ENCODE measurements around the gene TPCN2.

- TF ChIP-seq ZFP3 (CRISPR knock-in tag; IDR thresholded peaks at IDR 0.05) (no peak), POU6F1 (CRISPR knock-in tag; IDR thresholded peaks at IDR 0.05; ENCODE audit: borderline replicate concordance, low read depth) (no peak), TSHZ2 (CRISPR knock-in tag; IDR thresholded peaks at IDR 0.05) (no peak), PATZ1 (CRISPR knock-in tag; IDR thresholded peaks at IDR 0.05; ENCODE audit: borderline replicate concordance) (no peak), RARB (CRISPR knock-in tag; IDR thresholded peaks at IDR 0.05) (no peak)
Observed at GRCh38 chr11:69003301-69003865, 45.3 kb upstream of the TPCN2 start.
